Parathyroid adenoma (tissue), 2 donors: ENCODE data around the gene LDLRAD2.

Experiments
- H2AFZ ChIP-seq: fragments of 300-600 bp; sonication (generic); one replicate; pipeline ENCODE4 v1.7.0; 2017; ENCODE audit warnings: antibody characterized with exemption, mild to moderate bottlenecking
- H3K27ac ChIP-seq: fragments of 300-600 bp; sonication (generic); one replicate; pipeline ENCODE4 v1.7.0; 2017
- H3K27me3 ChIP-seq: fragments of 300-600 bp; sonication (generic); one replicate; pipeline ENCODE4 v1.7.0; 2017; ENCODE audit warnings: low read length; ENCODE audit not compliant: control insufficient read depth, insufficient read depth
- H3K36me3 ChIP-seq: fragments of 300-600 bp; sonication (generic); one replicate; pipeline ENCODE4 v1.7.0; 2017; ENCODE audit warnings: low read length; ENCODE audit not compliant: control insufficient read depth, insufficient read depth
- H3K4me1 ChIP-seq: fragments of 300-600 bp; sonication (generic); one replicate; pipeline ENCODE4 v1.7.0; 2017; ENCODE audit warnings: control low read depth
- H3K4me2 ChIP-seq: fragments of 300-600 bp; sonication (generic); one replicate; pipeline ENCODE4 v1.7.0; 2017; ENCODE audit warnings: low read length
- H3K4me3 ChIP-seq: fragments of 300-600 bp; sonication (generic); one replicate; pipeline ENCODE4 v1.7.0; 2017; ENCODE audit warnings: low read depth, low read length
- H3K79me2 ChIP-seq: fragments of 300-600 bp; sonication (generic); one replicate; pipeline ENCODE4 v1.7.0; 2017; ENCODE audit warnings: control low read depth
- H3K9ac ChIP-seq: fragments of 300-600 bp; sonication (generic); one replicate; pipeline ENCODE4 v1.7.0; 2017; ENCODE audit warnings: mild to moderate bottlenecking
- H3K9me3 ChIP-seq: fragments of 300-600 bp; sonication (generic); one replicate; pipeline ENCODE4 v1.7.0; 2017; ENCODE audit warnings: low read length; ENCODE audit not compliant: control insufficient read depth
- CTCF ChIP-seq: fragments of 300-600 bp; sonication (generic); IDR thresholded peaks from one replicate; pipeline ENCODE4 v1.7.0; 2017; ENCODE audit warnings: antibody characterized with exemption, mild to moderate bottlenecking
- donor health status: primary hyperparathyroidism.

The LDLRAD2 gene

GRCh38 chr1:21861602-21862429 lies 49.8 kb downstream of the LDLRAD2 start:
- Histone ChIP-seq H3K27ac (no peak overlapping the region), H3K9me3 (no peaks in the 10 kb centered on the region), H3K4me1 (no peaks in the 10 kb centered on the region), H3K79me2 (no peaks in the 10 kb centered on the region), H3K9ac (no peak overlapping the region), H2AFZ (no peak overlapping the region), H3K27me3 (no peaks in the 10 kb centered on the region), H3K4me2 (no peak overlapping the region), H3K36me3 (no peaks in the 10 kb centered on the region), H3K4me3 (no peak overlapping the region)
- no peak for TF ChIP-seq CTCF

GRCh38 chr1:21863981-21864380 lies 51.9 kb downstream of the LDLRAD2 start:
- H3K27ac ChIP-seq: no peak overlapping the region
- no peaks in the 10 kb centered on the region for H3K9me3 ChIP-seq
- H3K27me3 ChIP-seq: no peaks in the 10 kb centered on the region
- H3K4me2 ChIP-seq: no peak overlapping the region
- no peak overlapping the region for H3K4me3 ChIP-seq
- no peak for TF ChIP-seq CTCF
- H3K36me3 ChIP-seq: no peaks in the 10 kb centered on the region
- no peak overlapping the region for H3K9ac ChIP-seq
- H2AFZ ChIP-seq: no peak overlapping the region
- H3K79me2 ChIP-seq: no peaks in the 10 kb centered on the region
- H3K4me1 ChIP-seq: no peaks in the 10 kb centered on the region

GRCh38 chr1:21864730-21865129 lies 52.7 kb downstream of the LDLRAD2 start:
- H3K4me1 ChIP-seq: no peaks in the 10 kb centered on the region
- no peaks in the 10 kb centered on the region for H3K9me3 ChIP-seq
- H3K36me3 ChIP-seq: no peaks in the 10 kb centered on the region
- H3K79me2 ChIP-seq: no peaks in the 10 kb centered on the region
- TF ChIP-seq CTCF: no peak
- H2AFZ ChIP-seq: no peak overlapping the region
- no peak overlapping the region for H3K27ac ChIP-seq
- H3K4me3 ChIP-seq: no peak overlapping the region
- no peaks in the 10 kb centered on the region for H3K27me3 ChIP-seq
- no peak overlapping the region for H3K4me2 ChIP-seq
- no peak overlapping the region for H3K9ac ChIP-seq

GRCh38 chr1:21865609-21865942 lies 53.5 kb downstream of the LDLRAD2 start:
- no peak for TF ChIP-seq CTCF
- Histone ChIP-seq H3K9ac (no peak overlapping the region), H3K27ac (no peak overlapping the region), H3K79me2 (no peaks in the 10 kb centered on the region), H2AFZ (no peak overlapping the region), H3K27me3 (no peaks in the 10 kb centered on the region), H3K4me3 (no peak overlapping the region), H3K4me2 (no peak overlapping the region), H3K4me1 (no peaks in the 10 kb centered on the region), H3K9me3 (no peaks in the 10 kb centered on the region), H3K36me3 (no peaks in the 10 kb centered on the region)
